HG03095 (cell line): ENCODE measurements around the gene SMC3.
"Not testable (repeated sequence)": the region's sequence is repeated elsewhere in the genome, so short reads cannot be mapped to it uniquely, and the experiment has no call there.

Source experiments
- ATAC-seq: cut with Tn5 transposase; IDR thresholded peaks from one replicate; pipeline ENCODE4 v1.9.1; 2021; ENCODE audit warnings: moderate library complexity; ENCODE audit not compliant: unreplicated experiment

Gene SMC3

GRCh38 chr10:110567201-110568054 is at the start of gene SMC3:
TSS of gene SMC3 (plus strand) at chr10:110567695. CDS start at chr10:110567817, 122 bp downstream.
- ATAC-seq: peak; percentile 81

GRCh38 chr10:110522365-110522988 is 45.0 kb upstream of the SMC3 start:
- ATAC-seq: no peak

- no peak for ATAC-seq
Observed at GRCh38 chr10:110523736-110524135, 43.8 kb upstream of the SMC3 start.

- no peak for ATAC-seq
Observed at GRCh38 chr10:110524179-110524858, 43.2 kb upstream of the SMC3 start.

DNA sequence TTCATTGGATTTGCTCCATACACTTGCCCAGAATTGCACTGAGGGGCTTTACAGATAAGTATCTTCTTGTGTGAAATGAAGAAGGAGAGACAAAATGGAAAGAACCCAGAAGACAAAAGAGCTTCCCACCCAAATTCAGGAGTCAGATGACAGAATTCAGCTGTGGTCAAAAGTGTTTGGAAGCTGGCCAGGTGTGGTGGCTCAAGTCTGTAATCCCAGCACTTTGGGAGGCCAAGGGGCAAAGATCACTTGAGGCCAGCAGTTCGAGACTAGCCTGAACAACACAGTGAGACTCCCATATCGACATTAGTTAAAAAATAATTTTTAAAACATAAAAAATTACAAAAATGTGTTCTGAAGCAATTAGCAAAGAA is 42.6 kb upstream of the SMC3 start:
- no peak for ATAC-seq

DNA sequence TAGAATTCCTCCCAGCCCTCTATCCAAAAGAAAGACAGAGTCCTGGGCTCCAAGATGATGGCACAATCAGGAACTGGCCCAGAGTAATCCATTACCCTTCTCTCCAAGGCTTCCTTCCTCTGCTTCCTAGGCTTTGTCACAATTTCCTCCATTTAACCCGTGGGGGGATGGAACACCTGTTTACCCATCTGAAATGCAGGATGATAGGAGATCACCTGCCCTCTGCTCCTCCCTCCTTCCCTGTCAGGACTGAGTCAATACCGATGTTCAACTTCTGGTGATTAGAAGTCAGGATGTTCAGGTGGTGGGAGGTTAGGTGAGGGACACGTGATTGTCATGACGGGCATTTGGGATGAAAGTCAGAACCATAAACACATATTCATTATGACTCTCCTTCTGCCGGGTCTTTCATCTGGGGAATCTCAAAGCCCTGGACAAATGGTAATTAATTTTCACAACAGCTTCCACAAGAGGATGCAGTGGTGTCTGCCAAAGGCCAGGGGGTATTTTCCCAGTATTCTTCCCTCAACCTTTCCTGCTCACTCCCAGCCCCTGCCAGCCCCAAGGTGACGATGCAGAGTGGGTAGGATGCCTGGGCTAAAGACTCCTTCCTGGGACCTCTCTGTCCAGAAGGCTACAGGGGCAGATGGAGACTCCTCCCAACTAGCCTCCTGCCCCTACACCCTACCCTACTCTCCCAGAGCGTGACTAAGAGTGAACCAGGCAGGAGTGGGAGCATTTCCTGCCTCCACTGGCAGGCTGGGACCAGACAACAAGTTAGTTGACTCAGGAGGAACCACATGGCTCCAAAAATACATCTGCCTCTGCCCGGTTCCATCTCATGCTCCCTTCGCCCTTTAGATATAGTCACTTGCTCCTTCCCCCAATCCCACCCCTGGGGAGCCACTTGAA is 41.9 kb upstream of the SMC3 start:
- no peak for ATAC-seq

- no peak for ATAC-seq
Observed at GRCh38 chr10:110527731-110528171, 39.7 kb upstream of the SMC3 start.

DNA sequence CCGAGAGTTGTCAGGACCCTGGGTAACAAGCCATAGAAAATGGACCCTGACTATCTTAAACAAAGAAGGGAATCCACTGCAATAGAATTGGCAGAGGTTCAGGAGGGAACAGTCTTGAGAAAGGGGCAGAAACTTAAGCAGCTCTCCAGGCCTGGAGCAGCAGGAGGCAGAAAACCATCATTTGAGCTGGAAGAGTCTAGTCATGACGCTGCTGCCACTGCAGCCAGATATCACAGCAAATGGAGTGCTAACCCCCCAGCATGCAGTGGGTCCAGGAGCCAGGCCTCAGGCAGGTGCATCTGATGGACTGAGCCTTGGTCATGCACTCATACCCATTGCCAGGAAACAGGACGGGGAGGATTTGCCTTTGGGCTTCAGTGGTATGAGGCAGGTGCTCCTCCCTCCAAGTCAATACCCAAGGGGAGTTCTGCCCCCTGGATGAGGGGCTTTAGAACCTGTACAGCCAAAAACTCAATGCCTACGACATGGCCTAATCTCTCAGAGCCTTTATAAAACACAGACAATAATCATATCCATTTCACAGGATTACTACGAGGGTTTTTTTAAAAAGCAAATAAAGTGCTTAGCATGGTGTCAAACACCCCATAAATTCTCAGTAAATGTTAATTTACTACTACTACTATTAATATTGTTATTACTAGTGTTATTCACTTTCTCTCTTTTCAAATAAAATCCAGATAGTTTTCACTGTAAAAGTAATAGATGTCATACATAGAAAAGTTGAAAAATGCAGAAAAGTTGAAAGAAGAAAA is 39.1 kb upstream of the SMC3 start:
- no peak for ATAC-seq

DNA sequence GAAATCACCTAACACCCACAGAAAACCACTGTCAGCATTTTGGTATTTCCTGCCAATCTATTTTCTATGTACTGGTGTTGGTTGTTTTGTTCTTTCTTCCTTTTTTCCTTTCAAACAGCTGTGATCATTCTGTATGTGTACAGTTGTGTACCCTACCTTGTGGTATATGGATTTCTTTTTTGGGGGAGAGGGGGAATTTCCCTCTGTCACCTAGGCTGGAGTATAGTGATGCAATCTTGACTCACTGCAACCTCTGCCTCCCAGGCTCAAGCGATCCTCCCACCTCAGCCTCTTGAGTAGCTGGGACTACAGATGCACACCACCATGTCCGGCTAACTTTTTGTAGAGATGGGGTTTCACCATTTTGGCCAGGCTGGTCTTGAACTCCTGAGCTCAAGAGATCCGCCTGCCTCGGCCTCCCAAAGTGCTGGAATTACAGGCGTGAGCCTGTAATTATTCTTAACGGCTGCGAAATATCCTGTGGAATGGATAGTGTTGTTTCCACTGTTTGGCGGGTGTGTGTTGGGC is 38.4 kb upstream of the SMC3 start:
- peak; percentile 74 for ATAC-seq

- ATAC-seq: no peak
Observed at GRCh38 chr10:110529596-110530011, 37.9 kb upstream of the SMC3 start.

- ATAC-seq: no peak
Observed at GRCh38 chr10:110530131-110530831, 37.2 kb upstream of the SMC3 start.

GRCh38 chr10:110531687-110532086 is 35.8 kb upstream of the SMC3 start:
- no peak for ATAC-seq

DNA sequence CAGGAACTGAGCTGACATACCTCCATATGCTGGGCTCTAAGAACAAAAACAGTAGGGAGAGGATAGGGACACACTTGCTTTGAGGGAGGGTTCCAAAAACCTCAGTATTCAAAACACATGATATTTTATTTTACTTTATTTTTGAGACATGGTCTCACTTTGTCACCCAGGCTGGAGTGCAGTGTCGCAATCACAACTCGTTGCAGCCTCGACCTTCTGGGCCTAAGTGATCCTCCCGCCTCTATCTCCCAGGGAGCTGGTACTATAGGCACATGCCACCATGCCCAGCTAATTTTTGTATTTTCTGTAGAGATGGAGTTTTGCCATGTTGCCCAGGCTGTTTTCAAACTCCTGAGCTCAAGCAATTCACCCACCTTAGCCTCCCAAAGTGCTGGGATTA is 34.9 kb upstream of the SMC3 start:
- not testable (repeated sequence) for ATAC-seq

- ATAC-seq: no peak
Observed at GRCh38 chr10:110533149-110533548, 34.3 kb upstream of the SMC3 start.

DNA sequence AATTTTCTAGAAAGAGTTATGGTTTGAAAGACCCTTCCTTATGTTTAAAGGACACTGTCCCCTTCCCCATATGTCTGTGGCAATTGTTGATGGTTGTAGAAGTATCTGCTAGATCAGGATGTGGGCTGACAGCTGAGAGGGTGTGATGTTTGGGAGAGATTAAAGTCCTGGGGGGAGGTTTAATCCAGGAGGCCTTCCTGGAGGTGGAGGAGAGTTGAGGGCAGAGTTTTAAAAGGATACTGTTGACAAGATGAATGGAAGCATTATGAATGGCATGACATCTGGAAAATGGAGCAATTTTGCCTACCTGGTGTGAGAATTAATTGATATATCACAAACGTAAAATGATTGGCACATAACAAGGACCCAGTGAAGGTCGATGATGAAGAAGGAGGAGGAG is 32.9 kb upstream of the SMC3 start:
- ATAC-seq: no peak

DNA sequence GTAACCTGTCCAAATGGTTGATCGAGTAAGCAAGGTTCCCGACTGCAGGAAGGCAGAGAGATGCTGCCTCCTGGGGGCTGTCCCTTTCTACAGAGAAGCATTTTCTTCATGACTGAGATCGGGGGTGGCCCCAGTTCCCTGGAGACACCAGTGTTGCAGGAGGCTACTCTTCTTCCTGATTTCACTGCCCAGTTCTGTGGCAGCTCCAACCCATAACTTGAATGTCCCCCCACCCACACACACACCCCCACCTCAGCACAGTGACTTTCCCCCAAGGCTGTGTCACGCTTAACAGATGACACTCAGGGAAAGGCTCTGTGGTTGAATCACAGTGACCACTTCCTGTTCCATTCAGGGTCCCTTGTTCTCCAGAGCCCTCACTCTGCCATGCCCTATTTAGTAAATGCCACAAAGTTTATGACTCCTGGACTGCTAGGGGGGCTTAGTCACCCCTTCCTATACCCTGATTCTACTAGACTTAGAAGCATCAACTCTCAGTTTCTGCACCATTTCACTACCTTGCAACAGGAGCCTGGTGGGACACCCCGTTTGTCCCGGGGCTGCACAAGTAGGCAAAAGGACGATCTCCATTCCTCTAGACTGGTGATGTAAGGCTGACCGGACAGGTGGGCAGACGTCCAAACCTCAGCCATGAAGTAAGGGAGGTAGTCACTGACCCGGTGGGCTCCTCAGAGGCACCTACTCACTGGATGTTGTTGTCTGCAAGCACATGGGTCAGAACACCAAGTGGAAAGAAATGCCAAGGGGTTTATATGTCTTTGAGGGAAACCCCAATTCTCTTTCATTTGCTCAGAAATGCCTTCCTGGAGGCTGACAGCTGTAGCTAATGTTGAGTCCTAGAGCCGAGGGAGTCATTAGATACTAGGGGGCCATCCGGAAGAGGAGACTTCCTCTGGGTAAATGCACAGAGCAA is 31.3 kb upstream of the SMC3 start:
- peak; percentile 84 for ATAC-seq

GRCh38 chr10:110539091-110539490 is 28.4 kb upstream of the SMC3 start:
- ATAC-seq: no peak

DNA sequence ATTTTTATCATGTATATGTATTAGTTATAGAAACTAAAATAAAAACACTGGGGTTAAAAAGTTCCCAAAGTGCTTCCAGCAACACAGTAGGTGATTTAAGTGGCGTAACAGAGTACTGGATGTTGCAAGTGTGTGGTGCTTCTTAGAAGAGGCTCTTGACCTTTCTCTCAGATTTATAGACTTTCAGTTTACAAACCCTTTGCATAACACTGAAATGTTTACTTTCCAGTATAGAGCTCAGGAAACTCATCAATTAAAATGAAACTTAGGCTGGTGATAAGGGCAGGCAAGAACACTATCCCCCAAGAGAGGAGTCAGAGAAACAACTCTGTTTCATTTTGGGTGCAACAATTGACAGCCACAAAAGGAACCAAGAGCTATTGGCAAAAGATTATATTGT is 27.5 kb upstream of the SMC3 start:
- ATAC-seq: no peak
